Vagina (tissue), 2 donors: Measurements from ENCODE around the gene SLC12A7.

ENCODE experiments used
- POLR2A ChIP-seq, 2 donors: fragments of 450-650 bp; IDR thresholded peaks; one replicate each; pipeline ENCODE4 v1.6.1; 2017; ENCODE audit warnings: antibody characterized with exemption in 2 of 2, mild to moderate bottlenecking in 2 of 2, moderate library complexity in 2 of 2
- TF ChIP-seq, protein P1 (sequence below), 3 experiments: fragments of 450-650 bp in 2 of 3; fragments of 200-600 bp in 1 of 3; sonication (generic) in 1 of 3; IDR thresholded peaks; one replicate each; pipeline ENCODE4 v1.5.1; 2017 to 2019; ENCODE audit warnings: antibody characterized with exemption in 3 of 3, mild to moderate bottlenecking in 2 of 3, moderate library complexity in 2 of 3

GRCh38 chr5:1013948-1014301, 97.9 kb downstream of the SLC12A7 start:
- no peak for TF ChIP-seq POLR2A (IDR thresholded peaks at IDR 0.05)
- TF ChIP-seq, protein P1, sequence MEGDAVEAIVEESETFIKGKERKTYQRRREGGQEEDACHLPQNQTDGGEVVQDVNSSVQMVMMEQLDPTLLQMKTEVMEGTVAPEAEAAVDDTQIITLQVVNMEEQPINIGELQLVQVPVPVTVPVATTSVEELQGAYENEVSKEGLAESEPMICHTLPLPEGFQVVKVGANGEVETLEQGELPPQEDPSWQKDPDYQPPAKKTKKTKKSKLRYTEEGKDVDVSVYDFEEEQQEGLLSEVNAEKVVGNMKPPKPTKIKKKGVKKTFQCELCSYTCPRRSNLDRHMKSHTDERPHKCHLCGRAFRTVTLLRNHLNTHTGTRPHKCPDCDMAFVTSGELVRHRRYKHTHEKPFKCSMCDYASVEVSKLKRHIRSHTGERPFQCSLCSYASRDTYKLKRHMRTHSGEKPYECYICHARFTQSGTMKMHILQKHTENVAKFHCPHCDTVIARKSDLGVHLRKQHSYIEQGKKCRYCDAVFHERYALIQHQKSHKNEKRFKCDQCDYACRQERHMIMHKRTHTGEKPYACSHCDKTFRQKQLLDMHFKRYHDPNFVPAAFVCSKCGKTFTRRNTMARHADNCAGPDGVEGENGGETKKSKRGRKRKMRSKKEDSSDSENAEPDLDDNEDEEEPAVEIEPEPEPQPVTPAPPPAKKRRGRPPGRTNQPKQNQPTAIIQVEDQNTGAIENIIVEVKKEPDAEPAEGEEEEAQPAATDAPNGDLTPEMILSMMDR (IDR thresholded peaks at IDR 0.05) = no peak
